Subcutaneous abdominal adipose tissue (tissue), 5 donors: ENCODE data around the gene APLN.

Experiments
- H3K27ac ChIP-seq: one replicate; pipeline ENCODE4 v1.7.0; 2013; ENCODE audit warnings: low read depth, mild to moderate bottlenecking, inconsistent platforms, low read length, moderate library complexity
- H3K27me3 ChIP-seq, 5 donors: one replicate each; pipeline ENCODE4 v1.7.0; 2013; ENCODE audit warnings: low read length in 5 of 5, inconsistent platforms in 1 of 5; ENCODE audit not compliant: control insufficient read depth in 5 of 5, insufficient read depth in 4 of 5
- H3K36me3 ChIP-seq, 5 donors: one replicate each; pipeline ENCODE4 v1.7.0; 2013; ENCODE audit warnings: low read length in 5 of 5; ENCODE audit not compliant: control insufficient read depth in 5 of 5, insufficient read depth in 5 of 5
- H3K4me1 ChIP-seq, 5 donors: one replicate each; pipeline ENCODE4 v1.7.0; 2013; ENCODE audit warnings: low read length in 5 of 5, mild to moderate bottlenecking in 3 of 5, moderate library complexity in 1 of 5; ENCODE audit not compliant: control insufficient read depth in 5 of 5, insufficient read depth in 5 of 5
- H3K4me3 ChIP-seq, 5 donors: one replicate each; pipeline ENCODE4 v1.7.0; 2013; ENCODE audit warnings: low read length in 5 of 5, low read depth in 1 of 5
- H3K9ac ChIP-seq, 5 donors: one replicate each; pipeline ENCODE4 v1.7.0; 2013; ENCODE audit warnings: low read length in 5 of 5, mild to moderate bottlenecking in 4 of 5, moderate library complexity in 3 of 5
- H3K9me3 ChIP-seq, 5 donors: one replicate each; pipeline ENCODE4 v1.7.0; 2013; ENCODE audit warnings: low read length in 5 of 5; ENCODE audit not compliant: control insufficient read depth in 5 of 5
- donor health status: healthy.
- donor health status: healthy.
- donor health status: healthy.
- donor health status: healthy.
- donor health status: healthy.

Gene APLN

GRCh38 chrX:129694805-129695204 is 40.0 kb upstream of the APLN start:
- Histone ChIP-seq H3K9me3 (no peaks in the 10 kb centered on the region), H3K27me3 (peaks cover 9 to 16% (median 12%) of the 10 kb centered on the region in 5 donors)

DNA sequence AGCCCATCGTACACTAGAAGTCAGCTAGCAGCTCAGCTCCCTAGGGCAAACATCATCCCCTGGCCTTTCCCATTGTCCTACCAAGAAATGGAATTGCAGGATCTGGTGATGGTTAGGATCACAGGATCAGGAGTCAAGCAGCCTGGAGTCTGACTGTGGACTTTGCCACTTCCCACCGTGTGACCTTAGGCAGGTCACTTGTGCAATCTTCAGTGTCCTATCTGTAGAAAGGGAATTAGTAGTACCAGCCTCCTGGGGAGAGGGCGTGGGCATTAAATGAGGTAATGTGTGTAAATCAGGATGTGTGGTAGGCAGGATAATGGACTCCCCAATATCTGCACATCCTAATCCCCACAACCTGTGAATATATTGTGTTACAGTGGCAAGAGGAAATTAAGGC is 38.6 kb upstream of the APLN start:
- Histone ChIP-seq H3K36me3 (no peaks in the 10 kb centered on the region), H3K4me3 (no peak overlapping the region), H3K4me1 (peaks cover 0 to 9% (median 6%) of the 10 kb centered on the region in 5 donors), H3K9me3 (peaks cover 0 to 3% (median 0%) of the 10 kb centered on the region in 5 donors), H3K27me3 (peaks cover 9 to 19% (median 16%) of the 10 kb centered on the region in 5 donors), H3K9ac (no peak overlapping the region), H3K27ac (no peak overlapping the region)

More at GRCh38 chrX:129694805-129695204, 40.0 kb upstream of the APLN start:
- no peak overlapping the region for H3K4me3 ChIP-seq
- no peak overlapping the region for H3K27ac ChIP-seq
- no peak overlapping the region for H3K9ac ChIP-seq
- no peaks in the 10 kb centered on the region for H3K36me3 ChIP-seq
- H3K4me1 ChIP-seq, result peaks cover 0 to 8% (median 6%) of the 10 kb centered on the region in 5 donors

DNA sequence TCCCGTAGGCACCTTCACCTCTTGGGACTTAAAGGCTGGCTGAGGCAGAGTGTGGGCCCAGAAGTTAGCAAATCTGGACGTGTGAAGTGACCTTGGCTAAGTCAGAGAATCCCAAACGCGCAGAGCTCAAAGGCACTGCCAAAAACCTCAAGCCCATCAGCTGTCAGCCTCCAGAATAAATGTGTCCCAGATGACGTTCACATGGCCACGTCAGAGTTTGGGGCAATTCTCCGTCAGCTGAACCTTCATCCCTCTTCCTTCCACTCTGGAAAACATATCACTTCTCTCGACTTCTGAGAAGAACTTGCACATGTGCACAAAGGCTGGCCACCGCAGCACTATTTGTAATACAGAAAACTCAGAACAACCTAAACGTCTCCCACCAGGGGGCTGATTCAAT is 35.7 kb upstream of the APLN start:
- H3K27ac ChIP-seq, result no peak overlapping the region
- no peaks in the 10 kb centered on the region for H3K36me3 ChIP-seq
- peaks cover 9 to 21% (median 9%) of the 10 kb centered on the region in 5 donors for H3K27me3 ChIP-seq
- H3K9ac ChIP-seq, result no peak overlapping the region
- H3K9me3 ChIP-seq, result peaks cover 0 to 4% (median 0%) of the 10 kb centered on the region in 5 donors
- peaks cover 0 to 19% (median 18%) of the 10 kb centered on the region in 5 donors for H3K4me1 ChIP-seq
- no peak overlapping the region for H3K4me3 ChIP-seq

DNA sequence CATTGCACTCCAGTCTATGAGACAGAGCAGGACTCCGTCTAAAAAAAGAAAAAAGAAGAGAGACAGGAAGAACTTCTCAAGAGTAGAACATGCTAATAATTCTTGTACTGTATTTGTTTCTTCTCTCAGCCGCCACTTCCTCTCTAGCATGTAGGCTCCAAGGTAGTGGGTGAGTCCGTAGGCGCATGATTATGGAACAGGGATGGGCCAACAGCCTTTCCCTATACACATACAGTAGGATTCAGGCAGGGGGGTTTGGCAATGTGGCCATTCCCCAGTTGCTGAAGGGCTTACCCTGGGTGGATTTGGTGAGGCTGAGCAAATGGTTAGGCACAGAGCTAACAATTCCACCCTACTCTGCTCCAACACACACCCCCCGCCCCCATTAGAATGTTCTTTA is 35.0 kb upstream of the APLN start:
- peaks cover 0 to 19% (median 18%) of the 10 kb centered on the region in 5 donors for H3K4me1 ChIP-seq
- peaks cover 0 to 4% (median 0%) of the 10 kb centered on the region in 5 donors for H3K9me3 ChIP-seq
- H3K36me3 ChIP-seq, result no peaks in the 10 kb centered on the region
- no peak overlapping the region for H3K4me3 ChIP-seq
- H3K9ac ChIP-seq, result no peak overlapping the region
- H3K27me3 ChIP-seq, result peaks cover 4 to 15% (median 8%) of the 10 kb centered on the region in 5 donors
- H3K27ac ChIP-seq, result no peak overlapping the region

DNA sequence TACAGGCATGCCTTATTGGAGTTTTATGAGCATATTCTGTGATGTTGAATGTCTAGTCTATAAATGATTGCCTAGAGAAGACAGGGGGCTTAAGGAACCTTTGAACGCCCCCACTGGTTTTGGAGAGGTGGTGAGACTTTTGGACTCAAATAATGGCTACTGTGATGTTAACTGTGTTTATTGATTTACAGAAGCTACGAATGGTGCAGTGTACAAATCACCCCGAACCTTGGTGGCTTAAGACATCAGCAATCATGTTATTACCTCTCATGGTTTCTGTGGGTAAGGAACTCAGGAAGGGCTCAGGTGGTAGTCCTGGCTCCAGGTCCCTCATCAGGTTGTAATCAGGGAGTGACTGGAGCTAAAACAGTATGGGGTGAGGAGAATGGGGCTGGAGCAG is 33.3 kb upstream of the APLN start:
- H3K36me3 ChIP-seq, result no peaks in the 10 kb centered on the region

GRCh38 chrX:129686422-129686948 is 31.7 kb upstream of the APLN start:
- Histone ChIP-seq H3K4me3 (no peak overlapping the region), H3K36me3 (no peaks in the 10 kb centered on the region), H3K9me3 (peaks cover 0 to 4% (median 0%) of the 10 kb centered on the region in 5 donors), H3K27ac (no peak overlapping the region), H3K4me1 (peaks cover 0 to 19% (median 18%) of the 10 kb centered on the region in 5 donors), H3K27me3 (peaks cover 0 to 11% (median 5%) of the 10 kb centered on the region in 5 donors), H3K9ac (no peak overlapping the region)

More for the DNA sequence above, 33.3 kb upstream of the APLN start:
- peaks cover 0 to 11% (median 3%) of the 10 kb centered on the region in 5 donors for H3K27me3 ChIP-seq
- H3K4me1 ChIP-seq, result peaks cover 0 to 19% (median 18%) of the 10 kb centered on the region in 5 donors
- H3K4me3 ChIP-seq, result no peak overlapping the region
- H3K9me3 ChIP-seq, result peaks cover 0 to 4% (median 0%) of the 10 kb centered on the region in 5 donors
- no peak overlapping the region for H3K9ac ChIP-seq
- no peak overlapping the region for H3K27ac ChIP-seq

DNA sequence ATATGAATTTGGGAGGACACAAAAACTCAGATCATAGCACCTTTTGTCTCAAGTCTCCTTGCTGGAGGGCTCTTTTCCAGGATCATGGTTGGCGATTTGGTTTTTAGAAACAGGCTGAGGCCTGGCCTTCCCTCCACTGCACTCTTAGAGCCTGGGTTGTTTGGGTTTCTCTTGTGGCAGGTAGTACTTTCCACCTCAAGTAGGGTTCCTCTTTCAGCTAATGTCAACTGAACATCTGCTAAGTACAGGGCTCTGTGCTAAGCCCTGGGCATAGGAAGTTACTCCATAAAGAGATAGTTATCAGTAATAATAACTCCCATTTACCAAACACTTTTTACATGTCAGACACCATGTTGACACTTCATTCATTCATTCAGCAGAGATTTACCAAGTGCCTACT is 28.2 kb upstream of the APLN start:
- no peak overlapping the region for H3K9ac ChIP-seq
- H3K9me3 ChIP-seq, result no peaks in the 10 kb centered on the region
- no peak overlapping the region for H3K4me3 ChIP-seq
- H3K27me3 ChIP-seq, result peaks cover 0 to 5% (median under 1%) of the 10 kb centered on the region in 5 donors
- no peaks in the 10 kb centered on the region for H3K36me3 ChIP-seq
- H3K27ac ChIP-seq, result no peak overlapping the region
- H3K4me1 ChIP-seq, result peaks cover 0 to 21% (median 19%) of the 10 kb centered on the region in 5 donors

- H3K4me1 ChIP-seq, result peaks cover 1 to 19% (median 13%) of the 10 kb centered on the region in 5 donors
- H3K9me3 ChIP-seq, result no peaks in the 10 kb centered on the region
- no peak overlapping the region for H3K9ac ChIP-seq
- no peaks in the 10 kb centered on the region for H3K36me3 ChIP-seq
- peaks cover 0 to 12% (median 5%) of the 10 kb centered on the region in 5 donors for H3K27me3 ChIP-seq
- no peak overlapping the region for H3K4me3 ChIP-seq
- no peak overlapping the region for H3K27ac ChIP-seq
Observed at GRCh38 chrX:129679901-129680300, 25.1 kb upstream of the APLN start.

DNA sequence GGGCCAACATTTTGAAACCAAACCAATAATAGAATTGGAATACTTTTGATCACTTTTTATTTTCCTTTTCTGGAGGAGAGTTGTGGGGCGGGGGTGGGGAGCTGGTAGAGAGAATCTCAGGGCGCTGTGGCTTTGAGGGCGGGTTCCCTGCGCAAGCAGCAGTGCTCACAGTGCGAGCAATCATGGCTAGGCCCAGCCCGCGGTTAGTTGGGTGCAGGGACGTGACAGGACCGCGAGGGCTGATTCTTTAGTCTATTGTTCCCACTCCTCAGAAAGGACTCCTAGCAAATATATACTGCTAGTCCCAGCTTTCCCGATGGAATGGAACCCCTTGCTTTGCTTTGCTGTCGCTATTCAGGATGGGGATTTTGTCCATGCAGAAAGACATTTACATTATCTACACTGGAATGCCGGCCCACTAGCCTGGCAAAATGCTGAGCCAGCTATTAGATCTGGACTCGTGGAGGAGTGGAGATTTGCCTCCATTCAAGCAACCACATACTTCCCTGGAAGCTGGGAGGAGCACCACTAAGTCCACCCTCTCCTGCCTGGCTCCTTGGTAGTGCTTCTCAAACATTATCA is 23.9 kb upstream of the APLN start:
- Histone ChIP-seq H3K4me1 (peaks cover 1 to 19% (median 13%) of the 10 kb centered on the region in 5 donors), H3K27ac (peak overlapping the region; percentile 56), H3K27me3 (peaks cover 0 to 11% (median 5%) of the 10 kb centered on the region in 5 donors), H3K4me3 (peak overlapping the region in 3 of 5 donors; percentile 25 to 47 (median 46)), H3K36me3 (no peaks in the 10 kb centered on the region), H3K9ac (peak overlapping the region in 2 of 5 donors; percentile 39 to 55), H3K9me3 (no peaks in the 10 kb centered on the region)

GRCh38 chrX:129667412-129667811 is 12.7 kb upstream of the APLN start:
- Histone ChIP-seq H3K9me3 (peaks cover 0 to 19% (median 5%) of the 10 kb centered on the region in 5 donors), H3K36me3 (no peaks in the 10 kb centered on the region), H3K27me3 (peaks cover 0 to 5% (median 0%) of the 10 kb centered on the region in 5 donors), H3K9ac (no peak overlapping the region), H3K27ac (no peak overlapping the region), H3K4me1 (peaks cover 0 to 10% (median 3%) of the 10 kb centered on the region in 5 donors), H3K4me3 (no peak overlapping the region)
